Activated T-cell treated with anti-CD3 and anti-CD28 coated beads, Interleukin-2, amount 50 U/mL, for 4 hours (primary cell): ENCODE results near the gene STXBP6. TPM values are rescaled to one million over a fixed set of nuclear protein-coding genes. Genes with fewer than 3 reads are reported as not detected.

Experiments used
- ATAC-seq, 2 donors: fragments of 200-7000 bp; cut with Tn5 transposase; one replicate each; pipeline ENCODE4 v1.10.0; 2021
- DNase-seq: peaks from one replicate; pipeline ENCODE4 v3.0.0-alpha.2; 2020
- H3K27me3 Mint-ChIP-seq: one replicate; pipeline ENCODE4 v1.8.0; 2021; ENCODE audit warnings: low read depth, mixed read lengths
- H3K36me3 Mint-ChIP-seq: one replicate; pipeline ENCODE4 v1.8.0; 2022; ENCODE audit warnings: mixed read lengths; ENCODE audit not compliant: insufficient read depth
- H3K4me1 Mint-ChIP-seq: one replicate; pipeline ENCODE4 v1.8.0; 2021; ENCODE audit warnings: low read depth, mixed read lengths
- H3K4me3 Mint-ChIP-seq: one replicate; pipeline ENCODE4 v1.8.0; 2021; ENCODE audit warnings: mild to moderate bottlenecking, moderate library complexity, mixed read lengths
- H3K9me3 Mint-ChIP-seq: one replicate; pipeline ENCODE4 v1.8.0; 2021; ENCODE audit warnings: mixed read lengths
- total RNA-seq, 3 donors: library from RNA; stranded (reverse); gene quantifications; one replicate each; pipeline ENCODE4 v1.2.1, GENCODE V29; 2021

Gene STXBP6
- total RNA-seq, 3 donors from 2014 or later = 0.18 TPM; not detected in 2

DNA sequence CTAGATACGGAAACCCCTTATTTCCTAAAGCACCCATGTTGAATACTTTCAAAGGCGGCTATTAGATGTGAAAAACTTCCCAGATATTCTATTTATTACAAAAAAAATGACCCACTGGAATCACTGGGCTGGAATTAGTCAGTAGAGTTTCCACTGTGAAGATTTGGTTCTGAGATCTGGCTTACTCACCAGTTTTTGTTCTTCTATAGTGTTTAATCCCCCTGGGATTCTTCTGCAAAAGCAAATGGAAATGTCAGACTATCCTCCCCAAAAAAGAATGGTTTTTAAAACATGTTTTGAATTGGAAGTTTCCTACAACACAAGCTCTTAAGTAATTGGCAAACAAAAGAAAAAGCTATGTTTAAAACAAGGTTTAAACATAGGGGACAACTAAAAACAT, 166.4 kb downstream of the STXBP6 start:
- Mint-ChIP-seq H3K27me3 (peaks cover 13% of the 10 kb centered on the region), H3K36me3 (no peaks in the 10 kb centered on the region), H3K4me3 (no peak overlapping the region), H3K9me3 (no peaks in the 10 kb centered on the region), H3K4me1 (no peaks in the 10 kb centered on the region)
- ATAC-seq (no peak), DNase-seq (no peak)

DNA sequence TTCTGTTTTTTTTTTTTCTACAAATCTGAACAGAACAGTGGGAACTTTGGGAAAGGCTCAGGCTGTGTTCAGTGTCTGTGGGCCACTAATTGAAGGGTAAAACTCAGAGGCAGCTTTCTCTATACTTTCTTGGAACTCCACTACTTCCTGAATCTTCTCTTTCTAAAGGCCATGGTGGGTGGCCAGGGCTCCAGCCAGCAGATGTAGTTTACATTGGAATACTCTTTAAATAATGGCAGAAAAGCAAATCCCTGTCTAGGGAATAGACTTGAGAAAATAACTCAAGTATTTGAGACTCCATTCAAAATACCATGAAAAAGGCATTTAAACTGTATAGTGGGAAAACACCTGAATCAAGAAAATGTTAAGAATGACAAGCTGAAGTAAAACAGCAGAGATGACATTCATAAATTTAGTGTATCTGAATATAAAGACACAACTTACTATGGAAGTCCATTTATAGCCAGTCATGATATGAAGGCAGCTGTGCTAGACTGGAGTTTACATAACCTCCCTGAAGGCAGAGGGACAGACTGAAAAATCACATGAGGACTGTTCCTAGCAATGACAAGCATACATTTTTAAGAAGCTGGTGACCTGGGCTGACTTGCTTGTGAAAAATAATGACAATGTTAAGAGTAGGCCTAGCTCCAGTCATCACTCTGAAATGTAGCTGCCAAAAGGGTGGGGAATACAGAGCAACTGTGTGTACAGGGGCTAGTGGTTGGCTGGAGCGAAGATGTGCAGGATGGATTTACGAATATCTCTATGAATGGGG, 168.6 kb downstream of the STXBP6 start:
- Mint-ChIP-seq H3K4me3 (no peak overlapping the region), H3K9me3 (no peaks in the 10 kb centered on the region), H3K36me3 (no peaks in the 10 kb centered on the region), H3K4me1 (no peaks in the 10 kb centered on the region), H3K27me3 (peaks cover 3% of the 10 kb centered on the region)
- ATAC-seq (no peak), DNase-seq (no peak)

DNA sequence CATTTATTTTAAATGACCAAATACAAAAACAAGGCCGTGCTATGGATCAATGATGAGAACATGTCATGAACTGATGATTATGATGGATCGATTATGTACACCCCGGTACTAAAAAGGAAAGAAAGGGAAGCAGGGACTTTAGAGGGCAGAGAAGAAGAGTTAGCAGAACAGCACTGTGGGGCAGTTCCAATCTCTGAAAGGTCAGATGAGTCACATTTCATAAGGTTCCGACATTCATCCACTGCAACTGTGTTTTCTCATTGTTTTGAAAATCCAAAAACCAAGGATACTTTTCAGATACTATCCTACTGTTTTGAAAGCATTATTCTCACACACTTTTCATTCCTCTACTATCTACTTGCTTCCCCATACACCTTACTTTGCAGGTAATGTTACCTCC, 169.3 kb downstream of the STXBP6 start:
- Mint-ChIP-seq H3K9me3 (no peaks in the 10 kb centered on the region), H3K4me1 (no peaks in the 10 kb centered on the region), H3K36me3 (no peaks in the 10 kb centered on the region), H3K4me3 (no peak overlapping the region), H3K27me3 (peaks cover 3% of the 10 kb centered on the region)
- ATAC-seq (no peak), DNase-seq (no peak)

DNA sequence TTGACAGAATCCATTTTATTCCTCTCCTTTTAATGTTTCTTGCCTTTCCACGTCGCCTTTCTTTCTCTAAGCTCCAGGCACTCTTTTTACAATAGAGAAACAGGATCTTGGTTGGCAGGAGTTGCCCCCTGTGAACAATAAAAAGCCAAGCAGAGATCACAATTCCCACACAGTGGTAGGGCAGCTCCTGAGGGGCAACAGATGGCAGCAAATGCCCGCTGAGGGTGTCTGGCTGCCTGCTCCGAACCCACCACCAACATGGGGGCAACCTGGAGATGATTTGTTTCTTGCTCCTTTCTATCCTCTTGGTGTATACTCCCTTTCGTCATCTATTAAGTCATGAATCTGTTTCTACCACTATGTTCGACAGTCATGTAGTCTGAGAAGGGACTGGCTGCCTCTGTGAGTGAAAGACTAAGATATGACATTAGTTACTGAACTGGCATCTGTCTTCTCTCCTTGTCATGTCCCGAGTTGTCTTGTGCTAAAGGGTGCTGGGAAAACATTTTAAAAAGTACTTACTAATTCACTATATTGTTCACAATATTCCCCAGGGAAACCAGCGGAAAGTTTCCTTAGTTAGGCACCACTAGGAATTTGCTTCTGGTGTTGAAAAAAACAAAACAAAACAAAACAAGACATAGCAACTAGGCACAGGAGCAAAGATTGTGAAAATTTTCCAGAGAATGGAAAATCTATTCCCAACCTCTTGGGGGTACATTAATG, 170.1 kb downstream of the STXBP6 start:
- DNase-seq (no peak), ATAC-seq (no peak)
- H3K27me3 Mint-ChIP-seq = peaks cover 6% of the 10 kb centered on the region
- H3K4me1 Mint-ChIP-seq = no peaks in the 10 kb centered on the region
- H3K4me3 Mint-ChIP-seq = no peak overlapping the region
- no peaks in the 10 kb centered on the region for H3K36me3 Mint-ChIP-seq
- no peaks in the 10 kb centered on the region for H3K9me3 Mint-ChIP-seq

DNA sequence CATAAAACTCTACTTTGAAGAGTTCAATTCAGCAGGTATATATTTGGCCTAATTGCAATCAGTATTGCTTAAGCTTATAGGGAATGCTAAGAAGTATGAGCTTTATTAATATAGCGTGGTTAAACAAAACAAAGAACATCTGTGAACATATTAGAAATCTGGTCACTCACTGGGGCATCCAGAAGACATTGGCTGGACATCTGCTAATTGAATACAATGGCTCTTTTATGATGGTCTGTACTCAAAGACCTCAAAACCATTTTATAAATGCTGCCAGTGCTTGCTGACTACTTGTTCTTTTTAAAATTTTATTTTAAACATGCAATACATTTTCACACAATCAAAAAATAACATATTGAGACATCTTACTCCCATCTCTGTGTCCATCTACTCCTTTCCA, 173.0 kb downstream of the STXBP6 start:
- no peak for DNase-seq
- no peak for ATAC-seq
- no peaks in the 10 kb centered on the region for H3K4me1 Mint-ChIP-seq
- no peaks in the 10 kb centered on the region for H3K9me3 Mint-ChIP-seq
- H3K36me3 Mint-ChIP-seq = no peaks in the 10 kb centered on the region
- no peak overlapping the region for H3K4me3 Mint-ChIP-seq
- H3K27me3 Mint-ChIP-seq = peaks cover 19% of the 10 kb centered on the region

DNA sequence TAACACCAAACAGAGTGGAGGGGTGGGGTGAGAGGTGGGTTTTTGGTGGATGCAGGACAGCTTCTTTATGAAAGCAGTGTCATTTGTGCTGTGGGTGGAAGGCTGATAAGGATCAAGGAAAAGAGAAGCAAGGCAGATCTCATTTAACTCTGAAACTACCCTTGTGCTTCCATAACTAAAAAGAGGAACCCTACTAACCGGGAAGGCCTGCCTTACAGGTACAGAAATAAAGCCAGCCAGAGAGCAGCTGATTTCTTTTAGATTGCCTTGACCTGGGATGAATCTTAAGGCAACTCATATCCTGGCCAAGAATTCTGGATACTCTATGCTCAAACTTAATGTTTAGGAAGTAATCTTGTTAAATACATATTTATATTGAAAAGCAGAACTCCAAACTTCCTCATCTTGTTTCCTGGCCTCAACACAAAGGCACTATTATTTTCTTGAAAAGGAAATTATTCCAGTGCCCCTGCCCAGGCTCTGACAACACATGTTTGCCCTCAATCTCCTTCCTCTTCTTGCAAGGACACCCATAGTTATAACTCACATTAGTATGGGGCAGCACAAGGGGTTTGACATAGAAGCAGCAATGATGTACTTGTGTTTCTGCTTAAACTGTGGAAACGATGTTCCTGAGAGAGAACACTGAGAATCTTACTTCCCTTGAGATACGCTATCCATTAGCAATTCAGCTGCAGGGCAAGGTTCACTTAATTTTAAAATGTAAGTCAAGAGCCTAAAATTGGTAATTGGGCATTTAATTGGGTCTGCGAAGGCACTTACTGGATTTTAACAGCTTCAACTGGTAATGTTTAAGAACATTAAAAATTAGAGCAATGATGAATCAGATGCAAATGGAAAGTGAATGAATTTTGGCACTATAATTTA, 173.7 kb downstream of the STXBP6 start:
- Mint-ChIP-seq H3K36me3 (no peaks in the 10 kb centered on the region), H3K27me3 (peaks cover 23% of the 10 kb centered on the region), H3K4me1 (no peaks in the 10 kb centered on the region), H3K4me3 (no peak overlapping the region), H3K9me3 (no peaks in the 10 kb centered on the region)
- DNase-seq (no peak), ATAC-seq (no peak)

DNA sequence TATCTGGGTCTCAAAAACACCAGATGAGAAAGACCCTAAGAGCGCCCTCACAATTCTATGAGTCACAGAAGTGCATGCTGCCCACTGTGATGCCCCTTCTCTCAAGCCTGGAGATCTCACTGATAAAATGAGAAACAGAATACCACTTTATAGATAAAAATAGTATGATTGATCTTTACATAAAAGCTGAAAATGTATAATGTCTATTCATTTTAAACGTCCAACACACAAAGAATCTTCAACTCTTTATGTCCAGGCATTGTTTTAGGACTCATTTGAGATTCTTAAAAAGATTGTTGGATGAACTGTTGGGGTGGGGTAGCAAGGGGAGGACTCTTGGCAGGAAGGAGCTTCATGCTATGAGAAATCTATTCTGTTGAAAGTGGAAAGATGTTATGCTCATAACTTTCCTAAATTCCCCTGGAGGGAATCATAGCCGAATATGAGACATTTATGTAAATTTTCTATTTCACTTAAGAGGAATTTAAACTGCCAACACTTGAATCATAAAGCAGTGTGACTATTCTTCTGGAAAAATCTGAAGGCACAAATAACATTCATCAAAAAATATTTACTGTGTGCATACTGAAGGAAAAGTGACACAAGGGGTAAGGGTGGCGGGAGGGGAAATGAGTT, 174.6 kb downstream of the STXBP6 start:
- DNase-seq (no peak), ATAC-seq (no peak)
- Mint-ChIP-seq H3K27me3 (peaks cover 27% of the 10 kb centered on the region), H3K36me3 (no peaks in the 10 kb centered on the region), H3K4me3 (no peak overlapping the region), H3K4me1 (no peaks in the 10 kb centered on the region), H3K9me3 (no peaks in the 10 kb centered on the region)

DNA sequence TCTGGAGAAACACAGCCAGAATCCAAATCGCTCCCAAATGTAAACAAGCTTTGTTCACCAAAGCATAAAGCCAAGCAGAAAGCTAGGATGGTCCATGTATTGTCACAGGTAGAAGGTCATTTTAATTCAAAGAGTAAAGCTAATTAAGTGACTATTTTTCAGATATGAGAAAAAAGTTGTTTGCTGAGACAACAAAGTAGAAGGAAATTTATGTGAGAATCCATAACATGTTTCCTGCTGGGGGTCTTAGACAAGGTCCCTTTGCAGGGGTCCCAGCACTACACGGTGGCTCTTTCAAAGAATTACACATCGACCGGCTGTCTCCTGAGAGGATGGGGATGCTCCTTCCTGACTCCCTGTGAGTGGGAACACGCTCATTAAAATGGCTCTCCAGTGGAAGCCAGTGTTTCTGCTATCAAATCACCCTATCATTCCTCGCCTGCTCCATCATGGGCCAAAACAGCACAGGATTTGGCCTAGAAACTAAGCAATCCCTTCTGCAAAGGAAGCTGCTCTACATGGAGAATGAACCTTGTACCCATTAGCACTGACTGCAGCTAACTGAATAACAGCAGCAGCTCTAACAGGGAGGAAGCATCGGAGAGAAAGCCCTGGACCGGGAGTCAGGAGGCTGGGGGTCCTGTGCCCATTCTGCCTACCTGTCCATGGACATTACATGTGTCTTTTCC, 175.3 kb downstream of the STXBP6 start:
- no peak overlapping the region for H3K4me3 Mint-ChIP-seq
- no peak for DNase-seq
- no peaks in the 10 kb centered on the region for H3K36me3 Mint-ChIP-seq
- peaks cover 27% of the 10 kb centered on the region for H3K27me3 Mint-ChIP-seq
- ATAC-seq = no peak
- no peaks in the 10 kb centered on the region for H3K4me1 Mint-ChIP-seq
- H3K9me3 Mint-ChIP-seq = no peaks in the 10 kb centered on the region

DNA sequence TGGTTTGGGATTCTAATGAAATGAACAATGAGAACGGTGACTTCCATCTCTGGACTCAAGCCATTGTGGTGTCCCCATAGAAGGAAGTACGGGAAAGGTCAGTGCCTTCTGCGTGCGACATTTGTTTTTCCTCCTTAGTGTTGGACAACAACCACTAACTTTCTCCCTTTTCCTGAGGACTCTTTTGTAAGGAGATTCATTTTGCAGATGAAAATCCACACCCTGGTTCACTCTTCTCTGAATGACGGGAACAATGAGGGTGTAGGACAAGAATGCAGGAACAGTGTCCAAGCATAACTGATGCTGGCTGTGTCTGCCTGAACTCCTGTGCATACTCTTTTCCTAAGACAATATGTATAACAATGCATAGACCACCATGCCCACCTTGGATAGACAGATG, 176.4 kb downstream of the STXBP6 start:
- Mint-ChIP-seq H3K9me3 (no peaks in the 10 kb centered on the region), H3K4me1 (no peaks in the 10 kb centered on the region), H3K4me3 (no peak overlapping the region), H3K36me3 (no peaks in the 10 kb centered on the region), H3K27me3 (peaks cover 24% of the 10 kb centered on the region)
- no peak for DNase-seq
- ATAC-seq = no peak

DNA sequence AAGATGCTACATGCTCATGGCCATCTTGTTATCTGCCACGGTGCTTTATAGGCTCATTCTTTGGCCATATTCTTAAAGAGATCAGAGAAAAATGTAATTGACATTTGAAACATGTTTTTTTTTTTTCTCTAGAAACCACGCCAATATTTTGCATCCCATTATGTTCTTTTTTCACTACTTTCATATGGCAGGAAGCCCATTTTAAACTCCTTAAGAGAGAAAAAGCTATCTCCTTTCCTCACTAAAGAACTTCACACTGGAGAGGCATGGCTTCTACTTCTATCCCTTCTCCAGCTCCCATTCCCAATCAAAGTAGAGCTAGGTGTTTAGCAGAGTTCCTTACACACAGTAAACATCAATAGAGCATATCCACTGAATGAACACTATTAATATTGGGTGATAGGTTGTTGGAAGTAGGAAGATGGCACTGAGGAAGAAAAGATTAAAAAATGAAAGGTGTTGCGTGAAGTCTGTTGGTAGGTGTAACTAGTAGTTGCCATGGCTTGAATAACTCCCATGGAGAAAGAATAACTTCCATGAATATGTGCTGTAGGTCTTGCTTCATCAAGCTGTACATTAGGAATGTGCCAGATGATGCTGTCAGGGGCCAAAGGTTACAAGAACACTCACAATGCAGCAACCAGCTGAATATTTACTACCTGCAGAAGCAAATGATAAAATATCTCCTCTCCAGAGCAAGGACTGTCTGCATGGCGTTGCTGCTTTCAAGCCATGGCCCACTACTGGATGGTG, 178.8 kb downstream of the STXBP6 start:
- Mint-ChIP-seq H3K27me3 (peaks cover 24% of the 10 kb centered on the region), H3K36me3 (no peaks in the 10 kb centered on the region), H3K4me3 (no peak overlapping the region), H3K9me3 (no peaks in the 10 kb centered on the region), H3K4me1 (no peaks in the 10 kb centered on the region)
- DNase-seq (no peak), ATAC-seq (no peak)

DNA sequence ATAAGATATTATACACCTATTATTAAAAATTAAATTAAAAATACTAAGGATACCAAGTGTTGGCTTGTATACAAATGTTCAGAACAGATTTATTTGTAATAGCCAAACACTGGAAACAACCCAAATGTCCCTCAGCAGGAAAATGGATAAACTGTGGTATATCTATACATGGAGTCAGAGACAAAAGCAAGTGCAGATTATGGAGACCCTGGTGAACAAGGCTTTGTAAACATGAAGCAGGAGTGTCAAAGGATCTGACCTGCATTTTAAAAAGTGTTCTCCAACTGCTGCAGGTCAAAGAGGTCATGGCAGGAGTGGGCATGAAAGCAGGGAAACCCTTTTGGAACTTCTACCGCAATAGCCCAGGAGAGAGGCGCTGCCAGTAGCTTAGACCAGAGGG, 181.6 kb downstream of the STXBP6 start:
- H3K36me3 Mint-ChIP-seq = no peaks in the 10 kb centered on the region
- H3K27me3 Mint-ChIP-seq = peaks cover 17% of the 10 kb centered on the region
- DNase-seq (no peak), ATAC-seq (no peak)
- no peaks in the 10 kb centered on the region for H3K9me3 Mint-ChIP-seq
- no peaks in the 10 kb centered on the region for H3K4me1 Mint-ChIP-seq
- H3K4me3 Mint-ChIP-seq = no peak overlapping the region

DNA sequence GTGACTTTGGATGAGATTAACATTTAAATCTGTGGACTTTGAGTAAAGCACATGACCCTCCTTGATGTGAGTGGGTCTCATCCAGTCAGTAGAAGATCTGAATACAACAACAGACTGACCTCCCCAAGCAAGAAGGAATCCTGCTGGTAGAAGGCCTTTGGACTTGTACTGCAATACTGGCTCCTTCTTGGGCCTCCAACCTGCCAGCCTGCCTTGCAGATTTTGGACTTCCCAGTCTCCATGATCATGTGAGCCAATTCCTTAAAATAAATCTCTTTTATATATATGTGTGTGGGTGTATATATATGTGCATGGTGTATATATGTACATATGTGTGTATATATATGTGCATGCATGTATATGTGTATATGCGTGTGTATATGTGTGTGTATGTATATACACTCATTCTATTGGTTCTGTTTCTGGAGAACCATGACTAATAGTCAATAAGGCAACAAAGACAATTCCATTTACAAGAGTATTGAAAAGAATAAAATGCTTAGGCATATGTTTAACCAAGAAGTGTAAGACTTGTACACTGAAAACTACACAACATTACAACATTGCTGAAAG, 183.8 kb downstream of the STXBP6 start:
- no peak for DNase-seq

More for the DNA sequence above, 183.8 kb downstream of the STXBP6 start:
- no peak for ATAC-seq
- Mint-ChIP-seq H3K4me1 (no peaks in the 10 kb centered on the region), H3K9me3 (no peaks in the 10 kb centered on the region), H3K27me3 (peaks cover 5% of the 10 kb centered on the region), H3K4me3 (no peak overlapping the region), H3K36me3 (no peaks in the 10 kb centered on the region)
